ENCODE measurements around the gene CCDC80. TPM values are rescaled to one million over a fixed set of nuclear protein-coding genes. Genes with fewer than 3 reads are reported as not detected.

Gene CCDC80
- total RNA-seq, 1 experiment from 2014 or later: 19.4 TPM

GRCh38 chr3:112635674-112636073 is 5.3 kb downstream of the CCDC80 start:
- DNase-seq (ENCODE audit: unreplicated experiment): peak; percentile 39
- H3K9me3 Mint-ChIP-seq (ENCODE audit: unreplicated experiment): no peaks in the 10 kb centered on the region
- no TSS peak for BruUV-seq (replicated peaks)
- ChIA-PET CTCF (interaction anchor here (1.3 to 3.6 kb wide), 4 partner anchors 7 to 178 kb away, joined by 4 to 20 read pairs (median 6); no protein-coding TSS in a partner anchor), POLR2A (no interaction called here)
- H3K27me3 Mint-ChIP-seq (ENCODE audit: insufficient read depth, unreplicated experiment): no peaks in the 10 kb centered on the region
- no peak overlapping the region for H3K4me3 Mint-ChIP-seq (ENCODE audit: unreplicated experiment)
- no peak overlapping the region for H3K27ac Mint-ChIP-seq (ENCODE audit: low read depth, unreplicated experiment)
- no peak for TF ChIP-seq CTCF (IDR thresholded peaks at IDR 0.05; ENCODE audit: unreplicated experiment)
- no peaks in the 10 kb centered on the region for H3K36me3 Mint-ChIP-seq (ENCODE audit: insufficient read depth, unreplicated experiment)
- intact Hi-C loops (cut with micrococcal nuclease): no loop called here
- peaks cover 18% of the 10 kb centered on the region for H3K4me1 Mint-ChIP-seq (ENCODE audit: insufficient read depth, unreplicated experiment)

- H3K27me3 Mint-ChIP-seq (ENCODE audit: insufficient read depth, unreplicated experiment): no peaks in the 10 kb centered on the region
- no TSS peak for BruUV-seq (replicated peaks)
- POLR2A ChIA-PET: no interaction called here
- no peaks in the 10 kb centered on the region for H3K36me3 Mint-ChIP-seq (ENCODE audit: insufficient read depth, unreplicated experiment)
- H3K27ac Mint-ChIP-seq (ENCODE audit: low read depth, unreplicated experiment): no peak overlapping the region
- CTCF ChIA-PET: interaction anchor here (0.6 to 3.6 kb wide), 8 partner anchors 8 to 179 kb away, joined by 4 to 20 read pairs (median 6); no protein-coding TSS in a partner anchor
- H3K9me3 Mint-ChIP-seq (ENCODE audit: unreplicated experiment): no peaks in the 10 kb centered on the region
- H3K4me1 Mint-ChIP-seq (ENCODE audit: insufficient read depth, unreplicated experiment): peaks cover 18% of the 10 kb centered on the region
- no peak overlapping the region for H3K4me3 Mint-ChIP-seq (ENCODE audit: unreplicated experiment)
- no peak for TF ChIP-seq CTCF (IDR thresholded peaks at IDR 0.05; ENCODE audit: unreplicated experiment)
- intact Hi-C loops (cut with micrococcal nuclease): no loop called here
- DNase-seq (ENCODE audit: unreplicated experiment): no peak
These were observed 6.0 kb downstream of the CCDC80 start for GRCh38 chr3:112634786-112635541.

DNA sequence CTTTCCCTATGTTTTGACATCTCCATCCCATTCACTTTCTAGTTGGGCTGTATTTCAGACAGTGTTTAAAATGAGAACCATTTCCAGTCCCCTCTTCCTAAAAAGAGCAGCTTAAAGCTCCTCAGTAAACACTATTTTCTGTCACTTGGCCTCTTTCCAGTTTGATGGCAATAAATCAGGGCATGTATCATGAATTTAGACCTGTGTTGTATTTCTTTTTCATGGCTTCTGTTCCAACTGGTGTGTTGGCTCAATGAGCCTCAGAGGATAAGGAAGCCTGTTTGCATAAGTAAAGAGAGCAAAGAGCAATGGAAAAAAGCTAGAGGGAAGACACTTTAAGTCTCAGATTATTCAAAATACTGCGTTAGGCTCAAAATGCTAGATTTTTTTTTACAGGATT is 7.2 kb downstream of the CCDC80 start:
- no peaks in the 10 kb centered on the region for H3K36me3 Mint-ChIP-seq (ENCODE audit: insufficient read depth, unreplicated experiment)
- no peak for DNase-seq (ENCODE audit: unreplicated experiment)
- ChIA-PET CTCF (interaction anchor here (0.6 to 3.6 kb wide), 7 partner anchors 9 to 345 kb away, joined by 3 to 20 read pairs (median 5); no protein-coding TSS in a partner anchor), POLR2A (interaction anchor here (0.6 to 1.4 kb wide), 2 partner anchors 15 to 47 kb away, joined by 3 to 4 read pairs; no protein-coding TSS in a partner anchor)
- H3K4me1 Mint-ChIP-seq (ENCODE audit: insufficient read depth, unreplicated experiment): peaks cover 18% of the 10 kb centered on the region
- H3K27me3 Mint-ChIP-seq (ENCODE audit: insufficient read depth, unreplicated experiment): no peaks in the 10 kb centered on the region
- intact Hi-C loops (cut with micrococcal nuclease): no loop called here
- no peaks in the 10 kb centered on the region for H3K9me3 Mint-ChIP-seq (ENCODE audit: unreplicated experiment)
- BruUV-seq (replicated peaks): no TSS peak
- no peak for TF ChIP-seq CTCF (IDR thresholded peaks at IDR 0.05; ENCODE audit: unreplicated experiment)
- no peak overlapping the region for H3K4me3 Mint-ChIP-seq (ENCODE audit: unreplicated experiment)
- H3K27ac Mint-ChIP-seq (ENCODE audit: low read depth, unreplicated experiment): no peak overlapping the region

- H3K36me3 Mint-ChIP-seq (ENCODE audit: insufficient read depth, unreplicated experiment): no peaks in the 10 kb centered on the region
- peak overlapping the region; percentile 40 for H3K27ac Mint-ChIP-seq (ENCODE audit: low read depth, unreplicated experiment)
- H3K9me3 Mint-ChIP-seq (ENCODE audit: unreplicated experiment): no peaks in the 10 kb centered on the region
- H3K4me1 Mint-ChIP-seq (ENCODE audit: insufficient read depth, unreplicated experiment): peaks cover 16% of the 10 kb centered on the region
- POLR2A ChIA-PET: interaction anchor here (1.4 kb wide), 1 partner anchor 14 kb away, joined by 4 read pairs; no protein-coding TSS in a partner anchor
- no peak for TF ChIP-seq CTCF (IDR thresholded peaks at IDR 0.05; ENCODE audit: unreplicated experiment)
- CTCF ChIA-PET: interaction anchor here (1.2 to 3.6 kb wide), 3 partner anchors 9 to 345 kb away, joined by 3 to 20 read pairs (median 4); no protein-coding TSS in a partner anchor
- no peaks in the 10 kb centered on the region for H3K27me3 Mint-ChIP-seq (ENCODE audit: insufficient read depth, unreplicated experiment)
- no TSS peak for BruUV-seq (replicated peaks)
- H3K4me3 Mint-ChIP-seq (ENCODE audit: unreplicated experiment): no peak overlapping the region
- no peak for DNase-seq (ENCODE audit: unreplicated experiment)
- intact Hi-C loops (cut with micrococcal nuclease): no loop called here
These were observed 7.8 kb downstream of the CCDC80 start for GRCh38 chr3:112633191-112633590.
